ENCODE data around the gene APBB3.

Gene APBB3

GRCh38 chr5:140542972-140543371 is 21.4 kb downstream of the APBB3 start:
- TF ChIP-seq CTCF (IDR thresholded peaks at IDR 0.05; ENCODE audit: insufficient read depth, low read length) = no peak
- no peak for TF ChIP-seq GABPA (IDR thresholded peaks at IDR 0.05; ENCODE audit: low read depth)
- no peak for TF ChIP-seq POLR2AphosphoS5 (IDR thresholded peaks at IDR 0.05; ENCODE audit: low read depth)
- TF ChIP-seq SPI1 (IDR thresholded peaks at IDR 0.05; ENCODE audit: borderline replicate concordance, low read depth) = no peak
- TF ChIP-seq REST (IDR thresholded peaks at IDR 0.05; ENCODE audit: insufficient replicate concordance, low read depth) = no peak
- H3K27me3 ChIP-seq (ENCODE audit: insufficient read depth, poor library complexity, severe bottlenecking) = no peaks in the 10 kb centered on the region
- no peak overlapping the region for H3K4me3 ChIP-seq (replicated peaks; ENCODE audit: insufficient read depth, low read length)
- no peak overlapping the region for H3K27ac ChIP-seq (replicated peaks)
- no peak for DNase-seq (ENCODE audit: low read depth in 1 of 2, low spot score in 1 of 2)

- Histone ChIP-seq H3K27me3 (ENCODE audit: insufficient read depth, poor library complexity, severe bottlenecking) (no peaks in the 10 kb centered on the region), H3K4me3 (replicated peaks; ENCODE audit: insufficient read depth, low read length) (no peak overlapping the region), H3K27ac (replicated peaks) (no peak overlapping the region)
- no peak for DNase-seq (ENCODE audit: low read depth in 1 of 2, low spot score in 1 of 2)
- TF ChIP-seq SPI1 (IDR thresholded peaks at IDR 0.05; ENCODE audit: borderline replicate concordance, low read depth) (no peak), REST (IDR thresholded peaks at IDR 0.05; ENCODE audit: insufficient replicate concordance, low read depth) (no peak), CTCF (IDR thresholded peaks at IDR 0.05; ENCODE audit: insufficient read depth, low read length) (no peak), GABPA (IDR thresholded peaks at IDR 0.05; ENCODE audit: low read depth) (no peak), POLR2AphosphoS5 (IDR thresholded peaks at IDR 0.05; ENCODE audit: low read depth) (no peak)
Measured at GRCh38 chr5:140540227-140540626, 24.2 kb downstream of the APBB3 start.

GRCh38 chr5:140524003-140524402 is 40.4 kb downstream of the APBB3 start:
- Histone ChIP-seq H3K4me3 (replicated peaks; ENCODE audit: insufficient read depth, low read length) (no peak overlapping the region), H3K27ac (replicated peaks) (no peak overlapping the region), H3K27me3 (ENCODE audit: insufficient read depth, poor library complexity, severe bottlenecking) (no peaks in the 10 kb centered on the region)
- no peak for TF ChIP-seq REST (IDR thresholded peaks at IDR 0.05; ENCODE audit: insufficient replicate concordance, low read depth)
- TF ChIP-seq CTCF (IDR thresholded peaks at IDR 0.05; ENCODE audit: insufficient read depth, low read length) = no peak
- TF ChIP-seq SPI1 (IDR thresholded peaks at IDR 0.05; ENCODE audit: borderline replicate concordance, low read depth) = 0 out of 2 replicates have a peak, but pooled peaks have one; percentile 14
- TF ChIP-seq GABPA (IDR thresholded peaks at IDR 0.05; ENCODE audit: low read depth) = no peak
- DNase-seq (ENCODE audit: low read depth in 1 of 2, low spot score in 1 of 2) = no peak
